ENCODE results near the gene TNK1. TPM values are rescaled to one million over a fixed set of nuclear protein-coding genes. Genes with fewer than 3 reads are reported as not detected.
"Not testable (repeated sequence)": the region's sequence is repeated elsewhere in the genome, so short reads cannot be mapped to it uniquely, and the experiment has no call there.

The TNK1 gene
- total and polyA plus RNA-seq, 2 of the 8 experiments (the other 6 are each of a cell fraction or from before 2014, with no cell fraction given), result 7.6 to 9.5 TPM

- not testable (repeated sequence) for H2BK15ac ChIP-seq (ENCODE audit: low read length); H3K56ac ChIP-seq (replicated peaks; ENCODE audit: insufficient read length, low read depth, low read length); H3K4me3 ChIP-seq (ENCODE audit: extremely low read depth in 1 of 4, insufficient read depth in 2 of 4, low read depth in 3 of 4, low read length in 4 of 4); DNase-seq (ENCODE audit: low read depth in 1 of 2, low spot score in 2 of 2); H3K14ac ChIP-seq (ENCODE audit: insufficient read length); H3K18ac ChIP-seq (ENCODE audit: extremely low read depth, low read length); H3K9me3 ChIP-seq (ENCODE audit: insufficient read depth in 2 of 2, low read depth in 1 of 2, low read length in 1 of 2); H4K5ac ChIP-seq (ENCODE audit: insufficient read length, low read depth, low read length); H3K27ac ChIP-seq (ENCODE audit: low read depth, low read length); H3K23me2 ChIP-seq (ENCODE audit: low read depth, low read length); H3K4ac ChIP-seq (replicated peaks; ENCODE audit: insufficient read length, low read depth, low read length); H2AK5ac ChIP-seq (ENCODE audit: low read depth, low read length); H2BK120ac ChIP-seq (replicated peaks; ENCODE audit: low read depth, low read length); H3K4me2 ChIP-seq (ENCODE audit: insufficient read depth in 1 of 2, low read depth in 2 of 2, low read length in 2 of 2); H3K79me1 ChIP-seq (ENCODE audit: low read depth, low read length); H4K91ac ChIP-seq (replicated peaks; ENCODE audit: insufficient read length, low read length); H2AFZ ChIP-seq (ENCODE audit: low read length); H3K27me3 ChIP-seq (replicated peaks in 1 of 4; ENCODE audit: control insufficient read depth in 3 of 4, extremely low read depth in 1 of 4, insufficient read depth in 3 of 4, low read length in 3 of 4); H2BK5ac ChIP-seq (ENCODE audit: low read depth, low read length); H4K20me1 ChIP-seq (replicated peaks in 1 of 2; ENCODE audit: control insufficient read depth in 1 of 2, insufficient read depth in 2 of 2, low read length in 2 of 2); H4K8ac ChIP-seq (ENCODE audit: extremely low read depth, insufficient read depth, low read length); H3K9ac ChIP-seq (replicated peaks in 1 of 4; ENCODE audit: extremely low read depth in 1 of 4, low read depth in 3 of 4, low read length in 3 of 4); H2BK20ac ChIP-seq (ENCODE audit: low read length); H3K79me2 ChIP-seq (ENCODE audit: control insufficient read depth in 1 of 2, insufficient read depth in 2 of 2, low read length in 2 of 2); H2BK12ac ChIP-seq (ENCODE audit: low read depth, low read length); FAIRE-seq; H3K36me3 ChIP-seq (ENCODE audit: control insufficient read depth in 2 of 4, insufficient read depth in 4 of 4, low read length in 3 of 4); H3K23ac ChIP-seq (ENCODE audit: insufficient read length)
- POLR2A ChIA-PET (ENCODE audit: partially characterized antibody), result interaction anchor here (0.5 kb wide), 1 partner anchor 27 kb away, joined by 3 read pairs; no protein-coding TSS in a partner anchor
- H3K4me1 ChIP-seq (replicated peaks in 1 of 4; ENCODE audit: control insufficient read depth in 3 of 4, insufficient read depth in 4 of 4, low read length in 3 of 4), result peaks cover 0 to 11% (median 4%) of the 10 kb centered on the region in 4 experiments; a peak in 5 of 7 replicates
- CTCF ChIA-PET (ENCODE audit: partially characterized antibody), result interaction anchor here (0.6 to 0.7 kb wide), 2 partner anchors 35 to 101 kb away, joined by 3 read pairs; no protein-coding TSS in a partner anchor
- 91% methylated on average over 6 of the region's 7 CpGs; no CpG with 5 or more reads in 1 of the 2 experiments for WGBS, 2 experiments (ENCODE audit: extremely low coverage in 1 of 2, insufficient coverage in 1 of 2, insufficient read length in 1 of 2, insufficient replicate concordance in 2 of 2, low coverage in 1 of 2, low lambda C conversion rate in 2 of 2, missing lambda C conversion rate in 1 of 2)
Measured at GRCh38 chr17:7365963-7366362, 14.9 kb upstream of the TNK1 start.
